GM21723 (cell line): ENCODE measurements around the gene FBXO11.
A peak's percentile ranks its signal among the peaks of the same experiment; 100 is the strongest.

Source experiments
- ATAC-seq: cut with Tn5 transposase; IDR thresholded peaks from one replicate; pipeline ENCODE4 v1.9.1; 2021; ENCODE audit warnings: mild to moderate bottlenecking, moderate library complexity; ENCODE audit not compliant: unreplicated experiment

The FBXO11 gene

GRCh38 chr2:47798631-47799030, 107.7 kb downstream of the FBXO11 start:
- no peak for ATAC-seq

GRCh38 chr2:47796090-47796697, 110.1 kb downstream of the FBXO11 start:
- ATAC-seq = no peak

GRCh38 chr2:47785986-47786385, 120.3 kb downstream of the FBXO11 start:
- ATAC-seq = no peak

- ATAC-seq = no peak
Measured at GRCh38 chr2:47784352-47784851, 121.9 kb downstream of the FBXO11 start.

GRCh38 chr2:47783486-47784351, 122.6 kb downstream of the FBXO11 start:
- ATAC-seq = peak; percentile 36

GRCh38 chr2:47782671-47783485, 123.4 kb downstream of the FBXO11 start, which contains the start of gene MSH6:
Gene MSH6, plus strand, starts transcription at chr2:47783145. Its CDS starts 89 bp downstream, at chr2:47783234.
- peak; percentile 78 for ATAC-seq

GRCh38 chr2:47782381-47782670, 124.0 kb downstream of the FBXO11 start:
- ATAC-seq = no peak

GRCh38 chr2:47779426-47779790, 126.9 kb downstream of the FBXO11 start:
- no peak for ATAC-seq

- no peak for ATAC-seq
Measured at GRCh38 chr2:47778698-47779425, 127.4 kb downstream of the FBXO11 start.

GRCh38 chr2:47777277-47777937, 128.9 kb downstream of the FBXO11 start:
- ATAC-seq = no peak

- no peak for ATAC-seq
Measured at GRCh38 chr2:47774567-47774966, 131.7 kb downstream of the FBXO11 start.

GRCh38 chr2:47772343-47772742, 134.0 kb downstream of the FBXO11 start:
- ATAC-seq = no peak

- no peak for ATAC-seq
Measured at GRCh38 chr2:47771211-47771610, 135.1 kb downstream of the FBXO11 start.

GRCh38 chr2:47769318-47769717, 137.0 kb downstream of the FBXO11 start:
- ATAC-seq = no peak

GRCh38 chr2:47767880-47768609, 138.3 kb downstream of the FBXO11 start:
- peak; percentile 65 for ATAC-seq

GRCh38 chr2:47767497-47767844, 138.8 kb downstream of the FBXO11 start:
- ATAC-seq = no peak

GRCh38 chr2:47751856-47752414, 154.4 kb downstream of the FBXO11 start:
- ATAC-seq = peak; percentile 40

- ATAC-seq = no peak
Measured at GRCh38 chr2:47747878-47748277, 158.4 kb downstream of the FBXO11 start.

- ATAC-seq = no peak
Measured at GRCh38 chr2:47744074-47744473, 162.2 kb downstream of the FBXO11 start.
